ENCODE results near the gene OCLN. TPM values are rescaled to one million over a fixed set of nuclear protein-coding genes. Genes with fewer than 3 reads are reported as not detected.

OCLN gene
- total and polyA plus RNA-seq, 9 of the 15 experiments (the other 6 are each of a cell fraction or from before 2014, with no cell fraction given), result 0.05 to 0.29 (median 0.15) TPM

DNA sequence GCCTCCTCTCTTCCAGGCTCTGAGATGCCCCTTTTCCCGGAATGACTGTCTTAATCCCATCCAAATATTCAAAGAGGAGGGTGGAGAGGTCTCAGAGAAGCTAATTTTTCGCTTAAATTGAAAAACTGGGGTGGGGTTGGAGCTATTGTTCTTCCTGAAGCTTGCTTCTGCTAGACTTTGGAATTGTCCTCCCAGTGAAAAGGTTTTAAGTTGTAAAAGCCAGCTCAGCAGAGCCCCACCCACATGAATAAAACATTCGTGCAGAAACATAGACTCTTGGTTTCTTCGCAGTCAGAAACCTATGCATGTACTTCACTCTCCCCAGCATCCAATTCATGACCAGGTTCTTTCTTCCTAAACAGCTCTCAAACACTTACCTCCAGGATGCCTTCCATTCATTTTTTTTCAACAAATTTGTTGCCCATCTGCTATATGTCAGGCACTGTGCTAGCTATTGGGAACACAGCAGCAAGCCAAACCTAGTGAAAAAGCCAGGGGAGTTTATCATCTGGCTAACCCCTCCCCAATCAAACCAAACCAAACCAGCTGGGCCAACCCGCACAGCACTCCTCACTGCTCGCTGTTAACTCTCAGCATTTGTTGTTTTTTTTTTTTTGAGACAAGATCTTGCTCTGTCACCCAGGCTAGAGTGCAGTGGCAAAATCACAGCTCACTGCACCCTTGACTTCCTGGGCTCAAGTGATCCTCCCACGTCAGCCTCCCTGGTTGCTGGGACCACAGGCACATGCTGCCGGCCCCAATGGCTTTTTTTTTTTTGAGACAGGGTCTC is 37.9 kb upstream of the OCLN start (continued):
- TF ChIP-seq BCLAF1 (IDR thresholded peaks at IDR 0.05; ENCODE audit: borderline replicate concordance in 1 of 2, control insufficient read depth in 1 of 2, low read depth in 2 of 2, low read length in 1 of 2) (no peak), YY1 (IDR thresholded peaks at IDR 0.05; ENCODE audit: borderline replicate concordance in 1 of 3, control insufficient read depth in 1 of 3, extremely low read depth in 1 of 3, insufficient read depth in 3 of 3, insufficient read length in 1 of 3, insufficient replicate concordance in 2 of 3, low read depth in 1 of 3, low read length in 2 of 3) (no peak), ATF6 (CRISPR knock-in tag; IDR thresholded peaks at IDR 0.05) (no peak), SRSF7 (optimal IDR thresholded peaks at IDR 0.05; ENCODE audit: low read depth, low read length) (no peak), EGR1 (conservative IDR thresholded peaks at IDR 0.05) (0 out of 2 replicates have a peak, but pooled peaks have one; percentile 14), NR4A1 (CRISPR knock-in tag; IDR thresholded peaks at IDR 0.05) (no peak), NR4A1 (tag; IDR thresholded peaks at IDR 0.05) (no peak), BRF2 (IDR thresholded peaks at IDR 0.05; ENCODE audit: borderline replicate concordance, insufficient read depth, insufficient read length) (no peak), MAFK (IDR thresholded peaks at IDR 0.05; ENCODE audit: low read length) (no peak), NCOA2 (IDR thresholded peaks at IDR 0.05; ENCODE audit: partially characterized antibody in 2 of 2) (no peak), ZNF740 (CRISPR knock-in tag; IDR thresholded peaks at IDR 0.05) (no peak), ZNF740 (tag; IDR thresholded peaks at IDR 0.05) (no peak), HNRNPL (IDR thresholded peaks at IDR 0.05; ENCODE audit: low read depth, low read length) (no peak)
- TF ChIP-seq, protein P1, sequence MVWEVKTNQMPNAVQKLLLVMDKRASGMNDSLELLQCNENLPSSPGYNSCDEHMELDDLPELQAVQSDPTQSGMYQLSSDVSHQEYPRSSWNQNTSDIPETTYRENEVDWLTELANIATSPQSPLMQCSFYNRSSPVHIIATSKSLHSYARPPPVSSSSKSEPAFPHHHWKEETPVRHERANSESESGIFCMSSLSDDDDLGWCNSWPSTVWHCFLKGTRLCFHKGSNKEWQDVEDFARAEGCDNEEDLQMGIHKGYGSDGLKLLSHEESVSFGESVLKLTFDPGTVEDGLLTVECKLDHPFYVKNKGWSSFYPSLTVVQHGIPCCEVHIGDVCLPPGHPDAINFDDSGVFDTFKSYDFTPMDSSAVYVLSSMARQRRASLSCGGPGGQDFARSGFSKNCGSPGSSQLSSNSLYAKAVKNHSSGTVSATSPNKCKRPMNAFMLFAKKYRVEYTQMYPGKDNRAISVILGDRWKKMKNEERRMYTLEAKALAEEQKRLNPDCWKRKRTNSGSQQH (CRISPR knock-in tag; IDR thresholded peaks at IDR 0.05), result no peak
- TF ChIP-seq, protein P2, sequence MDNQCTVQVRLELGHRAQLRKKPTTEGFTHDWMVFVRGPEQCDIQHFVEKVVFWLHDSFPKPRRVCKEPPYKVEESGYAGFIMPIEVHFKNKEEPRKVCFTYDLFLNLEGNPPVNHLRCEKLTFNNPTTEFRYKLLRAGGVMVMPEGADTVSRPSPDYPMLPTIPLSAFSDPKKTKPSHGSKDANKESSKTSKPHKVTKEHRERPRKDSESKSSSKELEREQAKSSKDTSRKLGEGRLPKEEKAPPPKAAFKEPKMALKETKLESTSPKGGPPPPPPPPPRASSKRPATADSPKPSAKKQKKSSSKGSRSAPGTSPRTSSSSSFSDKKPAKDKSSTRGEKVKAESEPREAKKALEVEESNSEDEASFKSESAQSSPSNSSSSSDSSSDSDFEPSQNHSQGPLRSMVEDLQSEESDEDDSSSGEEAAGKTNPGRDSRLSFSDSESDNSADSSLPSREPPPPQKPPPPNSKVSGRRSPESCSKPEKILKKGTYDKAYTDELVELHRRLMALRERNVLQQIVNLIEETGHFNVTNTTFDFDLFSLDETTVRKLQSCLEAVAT (IDR thresholded peaks at IDR 0.05), result no peak

All from K562 (cell line).